ENCODE measurements around the gene AHRR.
"Not testable (repeated sequence)": the region's sequence is repeated elsewhere in the genome, so short reads cannot be mapped to it uniquely, and the experiment has no call there.

The AHRR gene

DNA sequence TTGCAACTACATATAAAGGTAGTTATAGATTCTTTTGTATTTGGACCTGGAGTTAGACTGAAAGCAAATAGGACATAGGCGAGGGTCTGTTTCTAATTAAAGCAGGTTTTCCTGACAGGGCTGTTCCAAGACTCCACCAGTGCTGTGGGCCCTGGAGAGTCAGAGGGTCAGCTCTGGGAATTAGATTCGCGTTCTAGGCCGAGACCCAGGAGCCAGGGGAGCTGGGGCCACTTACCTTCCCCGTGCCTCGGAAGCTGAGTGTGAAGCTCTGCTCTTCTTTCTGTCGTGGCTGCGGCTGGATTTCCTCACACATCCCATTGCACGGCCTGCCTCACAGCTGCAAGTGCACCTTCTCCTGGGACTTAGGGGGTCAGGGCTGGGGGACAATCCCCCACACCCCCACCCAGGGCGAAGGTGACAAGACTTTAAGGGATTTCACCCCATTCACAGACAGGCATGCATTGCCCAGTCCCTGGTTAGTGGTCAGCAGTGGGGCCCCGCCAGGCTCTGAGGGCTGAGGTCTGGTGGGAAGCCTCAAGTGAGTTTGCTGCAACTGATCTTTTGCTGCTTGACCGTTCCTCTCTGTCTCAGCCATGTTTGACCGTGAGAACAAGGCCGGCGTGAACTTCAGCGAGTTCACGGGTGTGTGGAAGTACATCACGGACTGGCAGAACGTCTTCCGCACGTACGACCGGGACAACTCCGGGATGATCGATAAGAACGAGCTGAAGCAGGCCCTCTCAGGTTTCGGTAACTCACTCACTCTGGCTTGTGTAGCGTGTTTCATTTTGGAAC, 15.3 kb upstream of the AHRR start:
- DNase-seq, result no peak

DNA sequence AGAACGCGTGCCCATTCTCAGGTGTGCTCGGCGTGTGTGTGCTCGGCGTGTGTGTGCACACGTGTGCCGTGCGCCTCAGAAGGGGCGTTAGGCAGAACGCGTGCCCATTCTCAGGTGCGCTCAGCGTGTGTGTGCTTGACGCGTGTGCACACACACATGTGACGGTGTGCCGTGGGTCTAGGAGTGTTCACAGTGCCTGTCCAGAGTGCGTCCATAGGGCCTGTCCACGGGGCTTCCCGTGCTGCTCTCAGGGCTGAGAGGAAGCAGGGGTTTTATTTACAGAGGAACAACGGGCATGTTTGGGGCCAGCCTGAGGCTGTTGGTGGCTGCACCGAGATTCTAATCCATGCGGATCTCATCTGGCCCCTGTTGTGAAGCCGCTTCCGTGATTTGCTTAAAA, 14.2 kb upstream of the AHRR start:
- DNase-seq, result no peak

DNA sequence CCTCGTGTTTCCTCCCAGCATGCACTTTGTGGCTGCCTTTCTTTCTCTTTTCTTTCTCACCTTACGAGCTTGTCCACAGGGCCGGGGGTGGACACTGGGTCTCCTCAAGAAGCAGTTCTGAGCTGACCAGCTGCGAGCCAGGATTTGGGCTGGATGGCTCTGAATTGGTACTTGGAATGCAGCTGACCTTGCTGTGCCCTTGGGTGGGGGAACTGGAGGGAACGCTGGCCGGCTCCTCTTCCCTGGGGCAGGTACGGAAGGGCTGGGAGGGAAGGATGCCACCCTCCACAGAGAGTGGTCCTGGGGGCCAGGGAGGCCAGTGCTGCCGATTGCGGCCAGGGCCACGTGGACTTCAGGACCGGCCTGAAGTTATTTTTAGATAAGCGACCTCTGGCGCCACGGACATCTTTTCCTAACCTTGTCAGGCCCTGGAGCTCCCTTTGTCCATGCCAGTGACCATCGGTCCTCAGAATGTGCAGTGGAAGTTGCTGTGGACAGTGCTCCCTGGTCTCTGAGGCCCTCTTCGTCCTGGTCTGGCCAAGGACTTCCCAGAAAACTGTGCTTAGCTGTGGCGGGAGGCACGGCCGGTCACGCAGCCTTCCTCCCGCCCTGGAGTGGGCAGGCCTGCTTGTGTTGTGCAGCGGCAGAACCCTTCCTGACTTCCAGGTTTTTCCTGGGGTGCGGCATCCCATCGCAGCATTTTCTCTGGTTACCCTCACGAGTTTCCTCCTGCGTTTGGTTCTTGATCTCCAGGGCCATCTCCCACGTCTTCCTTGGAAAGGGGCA, 13.5 kb upstream of the AHRR start:
- DNase-seq, result no peak

DNA sequence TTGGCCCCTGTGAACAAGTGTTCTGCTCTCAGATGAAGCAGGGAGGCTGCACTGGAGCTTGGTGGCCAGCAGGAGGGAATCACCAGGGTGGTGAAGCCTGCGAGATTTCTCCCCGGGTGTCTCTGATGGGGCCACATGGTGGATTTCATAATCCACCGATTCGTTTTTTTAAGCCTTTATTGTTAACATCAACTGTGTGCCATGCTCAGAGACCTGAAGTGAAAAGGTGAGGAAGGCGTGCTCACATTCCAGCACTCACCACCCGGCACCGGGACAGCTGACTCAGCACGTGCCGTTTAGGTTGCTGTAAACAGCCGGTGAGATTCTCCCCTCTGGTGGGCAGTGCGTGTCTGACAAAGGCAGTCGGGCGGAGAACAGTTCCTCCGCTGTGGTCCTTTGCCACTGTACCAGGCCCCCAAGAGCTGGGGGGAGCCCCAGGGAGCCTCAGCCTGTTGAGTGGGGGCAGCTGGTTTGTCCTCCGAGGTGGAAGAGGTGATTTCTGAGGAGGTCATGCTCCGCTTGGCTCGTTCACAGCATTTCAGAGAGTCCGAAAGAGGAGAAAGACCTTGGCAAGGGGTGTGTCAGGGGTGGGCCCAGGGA, 12.7 kb upstream of the AHRR start:
- no peak for DNase-seq

DNA sequence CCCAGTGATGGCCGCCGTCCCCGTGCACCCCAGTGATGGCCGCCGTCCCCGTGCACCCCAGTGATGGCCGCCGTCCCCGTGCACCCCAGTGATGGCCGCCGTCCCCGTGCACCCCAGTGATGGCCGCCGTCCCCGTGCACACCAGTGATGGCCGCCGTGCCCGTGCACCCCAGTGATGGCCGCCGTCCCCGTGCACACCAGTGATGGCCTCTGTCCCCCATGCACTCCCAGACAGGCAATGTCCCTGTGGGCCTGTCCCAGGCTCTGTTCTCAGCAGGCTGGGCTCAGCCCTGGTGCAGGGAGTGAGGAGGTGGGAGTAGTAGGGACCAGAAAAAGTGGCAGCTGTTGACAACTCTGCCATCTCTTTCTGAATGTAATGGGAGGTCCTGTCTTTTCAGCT, 11.7 kb upstream of the AHRR start:
- DNase-seq, result not testable (repeated sequence)

DNA sequence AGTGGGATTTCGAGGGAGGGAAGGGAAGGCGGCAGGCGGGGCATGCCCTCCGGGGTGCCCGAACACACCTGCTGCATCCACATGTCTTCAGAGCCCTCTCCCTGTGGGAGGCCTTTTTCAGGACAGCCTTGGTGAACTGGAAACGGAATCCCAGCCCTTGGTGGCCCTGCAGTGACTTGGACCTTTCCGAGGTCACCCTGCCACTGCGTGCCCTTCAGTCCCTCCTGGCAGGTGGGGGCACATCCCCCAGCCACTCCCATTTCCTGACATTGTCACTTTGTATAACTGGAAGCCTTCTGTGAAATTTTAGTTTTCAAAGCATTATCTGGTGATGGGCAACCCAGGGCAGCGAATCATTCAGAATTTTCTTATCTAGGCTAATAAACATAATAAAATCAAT, 11.0 kb upstream of the AHRR start:
- no peak for DNase-seq

DNA sequence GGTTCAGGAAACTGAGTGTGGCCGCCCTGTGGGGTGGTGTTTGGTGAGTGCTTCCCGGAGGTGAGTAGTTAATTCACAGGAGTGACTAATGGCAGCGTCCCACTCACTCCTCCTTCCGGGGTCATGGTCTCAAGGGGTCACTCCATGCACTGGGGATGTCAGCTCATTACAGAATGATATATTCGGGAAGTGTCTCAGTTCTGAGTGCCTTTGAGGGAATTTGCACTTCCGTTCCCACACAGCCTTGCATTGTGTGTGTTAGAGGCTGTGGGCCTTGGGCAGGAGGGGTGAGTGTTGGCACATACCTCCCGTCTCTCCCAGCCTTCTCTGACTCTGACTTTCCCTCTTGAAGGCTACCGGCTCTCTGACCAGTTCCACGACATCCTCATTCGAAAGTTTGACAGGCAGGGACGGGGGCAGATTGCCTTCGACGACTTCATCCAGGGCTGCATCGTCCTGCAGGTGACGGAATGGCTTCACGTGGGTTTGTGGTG, 10.5 kb upstream of the AHRR start:
- DNase-seq, result no peak

DNA sequence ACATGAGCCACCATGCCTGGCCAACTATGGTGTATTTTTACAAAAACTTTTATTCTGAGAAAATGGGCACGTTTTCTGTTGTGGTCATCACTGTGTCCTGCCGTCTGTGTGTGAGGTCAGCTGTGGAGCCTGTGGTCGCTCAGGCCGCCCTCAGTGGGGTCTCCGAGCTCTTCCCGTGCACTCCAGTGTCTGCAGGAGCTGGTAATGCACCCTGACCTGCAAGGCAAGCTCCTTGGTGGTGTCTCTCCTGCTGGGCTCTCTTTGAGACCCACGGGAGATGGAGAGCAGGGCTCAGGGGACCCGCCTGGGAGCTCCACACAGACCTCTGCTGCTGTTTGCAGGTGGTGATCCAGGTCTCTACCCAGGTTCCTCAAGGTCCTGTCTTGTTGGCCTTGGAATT, 9.6 kb upstream of the AHRR start:
- DNase-seq, result no peak

DNA sequence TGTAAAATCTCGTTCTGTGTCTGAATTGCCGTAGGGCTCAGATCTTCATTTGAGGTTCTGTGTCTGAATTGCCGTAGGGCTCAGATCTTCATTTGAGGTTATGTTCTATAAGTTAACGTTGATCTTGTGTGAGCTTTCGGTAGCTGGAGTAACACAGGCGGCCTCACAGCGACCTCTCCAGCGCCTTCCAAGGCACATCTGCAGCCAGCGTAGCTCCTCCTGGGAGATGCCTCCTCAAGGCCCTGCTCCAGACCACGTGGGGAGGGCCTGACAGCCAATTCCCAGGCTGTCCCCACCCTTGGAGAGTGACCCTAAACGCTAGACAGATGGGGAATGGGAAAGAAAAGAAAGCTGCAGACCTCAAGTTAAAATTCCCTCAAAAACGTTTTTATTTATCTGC, 8.7 kb upstream of the AHRR start:
- no peak for DNase-seq

DNA sequence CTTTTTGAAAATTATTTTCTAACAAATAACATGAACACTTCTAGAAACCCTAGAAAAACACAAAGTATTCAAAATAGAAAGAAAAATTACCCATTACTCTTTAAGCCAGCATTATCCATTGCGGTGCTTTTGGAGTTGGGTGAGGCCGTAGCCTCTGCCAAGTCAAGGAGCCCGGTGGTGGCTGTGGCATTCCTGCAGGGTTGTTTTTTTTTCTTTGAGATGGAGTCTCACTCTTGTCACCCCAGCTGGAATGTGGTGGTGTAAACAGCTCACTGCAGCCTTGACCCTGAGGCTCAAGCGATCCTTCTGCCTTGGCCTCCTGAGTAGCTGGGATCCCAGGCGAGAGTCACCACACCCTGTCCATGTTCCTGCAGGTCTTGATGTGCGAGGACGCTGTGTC, 8.2 kb upstream of the AHRR start:
- no peak for DNase-seq

DNA sequence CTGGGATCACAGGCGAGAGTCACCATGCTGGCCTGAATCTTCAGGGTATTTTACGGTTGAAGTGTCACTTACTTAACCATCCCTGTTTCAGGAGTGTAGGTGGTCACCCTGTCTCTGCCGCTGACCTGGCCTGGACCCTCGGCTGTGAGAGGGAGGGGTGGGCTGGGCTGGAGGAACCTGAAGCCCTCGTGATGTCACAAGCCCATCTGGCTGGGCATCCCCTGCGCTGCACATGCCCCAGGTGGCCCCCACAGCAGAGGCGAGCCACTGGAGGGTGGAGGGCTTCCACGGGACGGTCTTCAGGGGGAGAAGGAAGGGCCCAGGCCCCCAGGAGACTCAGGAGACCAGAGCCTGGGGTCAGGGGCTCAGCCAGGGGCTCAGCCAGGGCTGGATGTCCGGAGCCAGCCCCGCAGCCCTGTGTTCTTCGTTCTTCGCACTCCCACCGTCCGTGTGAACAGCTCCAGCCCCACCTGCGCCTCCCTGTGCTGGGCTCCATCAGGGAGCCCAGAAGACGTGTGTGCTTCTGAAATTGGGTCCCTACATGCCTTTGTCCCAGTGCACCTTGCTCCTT, 7.6 kb upstream of the AHRR start:
- no peak for DNase-seq

DNA sequence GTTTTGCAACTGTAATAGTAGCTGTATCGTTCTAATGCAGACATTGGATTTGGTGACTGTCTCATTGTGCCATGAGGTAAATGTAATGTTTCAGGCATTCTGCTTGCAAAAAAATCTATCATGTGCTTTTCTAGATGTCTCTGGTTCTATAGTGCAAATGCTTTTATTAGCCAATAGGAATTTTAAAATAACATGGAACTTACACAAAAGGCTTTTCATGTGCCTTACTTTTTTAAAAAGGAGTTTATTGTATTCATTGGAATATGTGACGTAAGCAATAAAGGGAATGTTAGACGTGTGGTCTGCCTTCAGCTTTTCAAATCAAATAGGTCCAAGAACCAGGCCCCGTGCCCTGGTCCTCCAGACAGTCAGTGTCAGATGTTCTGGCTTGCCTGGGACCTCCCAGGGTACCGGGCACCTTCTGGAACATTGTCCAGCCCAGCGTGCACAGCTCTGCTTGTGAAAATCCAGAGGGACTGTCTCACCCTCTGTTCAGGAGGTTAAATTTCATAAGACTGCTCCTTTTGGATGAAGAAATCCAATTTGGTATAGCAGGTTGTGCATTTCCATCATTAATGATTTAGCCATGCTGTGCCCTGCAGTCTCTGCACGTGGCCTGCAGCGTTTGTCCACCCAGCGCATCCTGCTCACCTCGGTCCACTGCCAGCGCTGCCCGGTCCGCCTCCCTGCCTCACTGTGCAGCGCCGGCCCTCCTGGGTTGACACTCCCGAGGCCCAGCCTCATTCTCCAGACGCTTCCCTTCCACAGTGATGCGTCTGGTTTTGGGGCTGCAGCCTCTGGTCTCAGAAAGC, 6.6 kb upstream of the AHRR start:
- no peak for DNase-seq

DNA sequence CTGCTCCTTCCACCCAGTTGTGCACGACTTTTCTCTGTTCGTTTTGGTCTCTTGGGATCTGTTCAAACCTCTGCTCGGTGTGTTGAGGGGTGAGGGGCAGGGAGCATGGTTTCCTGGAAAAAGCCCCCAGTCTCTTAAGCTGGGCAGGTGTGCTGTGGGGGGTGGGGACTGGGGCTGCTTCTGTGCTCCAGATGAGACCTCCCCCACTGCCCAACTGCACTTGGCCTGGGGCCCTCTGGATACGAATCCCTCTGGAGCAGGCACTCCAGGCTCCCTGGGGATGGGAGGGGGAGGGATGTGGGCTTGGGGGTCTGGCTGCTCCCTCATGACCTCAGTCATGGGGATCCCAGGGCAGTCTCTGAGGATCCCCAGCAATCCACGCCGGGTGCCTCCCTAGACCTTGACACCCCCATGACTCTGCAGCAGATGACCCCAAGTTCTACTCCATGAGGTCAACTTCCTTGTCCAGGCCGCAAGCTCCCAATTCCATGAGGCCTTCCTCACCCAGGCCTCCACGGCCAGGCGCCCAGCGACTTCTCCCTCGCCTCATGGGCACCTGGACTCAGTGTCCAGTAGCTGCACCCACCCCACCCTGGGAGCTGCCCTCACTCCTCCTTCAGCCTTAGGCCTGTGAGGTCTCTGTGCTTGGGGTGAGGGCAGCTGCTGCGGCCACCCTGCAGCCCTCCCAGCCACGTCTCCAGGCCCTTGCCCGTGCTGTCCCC, 5.9 kb upstream of the AHRR start:
- no peak for DNase-seq

DNA sequence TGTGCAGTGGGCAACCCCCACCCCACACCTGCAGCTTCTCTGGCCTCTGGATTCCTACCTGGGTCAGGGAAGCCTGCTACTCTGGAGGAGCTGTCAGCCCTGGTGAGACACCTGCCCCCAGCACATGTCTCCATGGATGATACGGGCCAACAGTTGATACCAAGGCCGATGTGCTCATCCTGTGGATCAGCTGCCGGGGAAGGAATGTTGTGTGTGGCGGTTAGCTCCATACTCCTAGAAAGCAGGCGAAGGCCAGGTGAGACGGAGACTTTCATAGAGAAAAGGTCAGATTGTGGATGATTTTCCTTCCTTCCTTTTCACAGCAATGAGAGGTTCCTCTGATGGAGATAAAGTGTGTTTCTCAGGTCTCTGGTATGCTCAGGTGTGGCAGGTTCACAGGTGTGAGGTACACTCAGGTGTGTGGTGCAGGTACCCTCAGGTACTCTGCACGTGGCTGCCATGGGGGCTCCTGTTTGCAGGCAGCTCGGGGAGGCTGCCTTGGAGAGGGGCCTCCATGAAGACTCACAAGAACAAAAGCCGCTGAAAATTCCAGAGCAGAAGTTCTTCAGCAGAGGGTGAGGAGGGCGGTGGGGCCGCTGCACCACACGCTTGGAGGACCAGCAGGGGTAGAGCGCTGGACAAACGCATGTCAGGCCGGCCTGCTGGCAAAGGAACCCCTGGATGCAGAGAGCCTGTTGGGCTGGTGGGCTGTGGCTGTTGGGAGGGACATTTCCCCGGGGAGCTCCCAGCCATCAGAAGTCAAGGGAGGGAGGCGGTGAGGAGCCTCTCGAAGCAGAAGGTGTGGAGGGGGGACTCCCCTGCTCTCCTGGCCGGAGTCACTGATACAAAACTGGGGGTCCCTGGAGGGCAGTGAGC, 5.1 kb upstream of the AHRR start:
- no peak for DNase-seq

DNA sequence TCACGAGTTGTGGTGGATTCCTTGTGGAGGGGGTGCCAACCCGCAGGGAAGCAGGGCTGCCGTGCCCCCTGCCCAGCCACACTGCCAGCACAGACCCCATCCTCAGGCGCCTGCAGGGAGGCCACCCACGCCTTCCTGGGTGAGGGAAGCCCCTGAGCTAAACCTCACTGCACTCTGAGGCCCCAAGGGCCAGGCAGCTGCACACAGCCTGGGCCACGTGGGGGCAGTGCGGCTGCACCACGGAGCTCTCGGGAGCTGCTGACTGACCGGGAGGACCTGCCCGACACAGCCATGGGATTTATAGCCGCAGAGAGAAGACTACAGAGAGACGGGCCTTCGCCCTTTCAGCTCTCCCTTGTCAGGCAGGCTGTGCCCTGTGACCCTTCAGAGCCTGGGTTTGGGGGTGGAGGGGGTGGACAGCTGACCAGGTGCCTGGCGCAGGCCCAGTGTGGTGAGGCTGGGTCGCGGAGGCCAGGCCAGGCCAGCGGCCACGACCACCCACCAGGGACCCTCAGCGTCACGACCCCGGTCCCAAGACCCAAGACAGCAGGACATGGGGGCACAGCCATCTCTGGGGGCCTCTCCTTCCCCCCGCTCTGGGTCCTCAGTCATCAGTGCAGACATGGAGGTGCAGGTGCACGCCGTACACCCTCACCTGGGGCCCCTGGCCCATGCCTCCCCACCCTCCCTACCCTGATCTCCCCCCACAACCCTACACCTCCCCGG, 4.3 kb upstream of the AHRR start:
- peak; percentile 56 for DNase-seq

DNA sequence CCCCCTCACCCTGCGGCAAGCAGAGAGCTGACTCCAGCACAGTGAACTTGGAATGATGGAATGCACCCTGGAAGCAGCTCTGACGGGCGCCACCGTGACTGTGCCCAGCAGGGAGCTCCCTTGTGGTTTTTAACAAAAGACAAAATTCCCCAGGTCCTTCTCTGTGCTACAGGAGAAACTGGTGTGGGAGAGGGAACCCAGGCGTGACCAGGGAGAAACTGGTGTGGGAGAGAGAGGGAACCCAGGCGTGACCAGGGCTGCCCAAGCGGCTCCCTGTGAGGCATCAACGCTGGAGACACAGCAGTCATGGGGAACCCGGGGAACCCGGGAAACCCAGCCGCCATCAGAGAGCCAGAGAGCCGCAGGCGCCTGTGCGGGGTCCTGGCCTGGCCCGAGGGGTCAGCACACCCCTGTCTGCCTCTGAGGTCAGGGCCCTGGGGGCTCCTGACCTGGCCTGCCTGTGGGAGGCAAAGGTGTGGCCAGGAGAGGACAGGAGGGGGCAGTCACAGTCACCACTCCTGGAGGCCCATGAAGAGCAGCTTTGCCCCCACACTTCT, 3.1 kb upstream of the AHRR start:
- DNase-seq, result no peak

DNA sequence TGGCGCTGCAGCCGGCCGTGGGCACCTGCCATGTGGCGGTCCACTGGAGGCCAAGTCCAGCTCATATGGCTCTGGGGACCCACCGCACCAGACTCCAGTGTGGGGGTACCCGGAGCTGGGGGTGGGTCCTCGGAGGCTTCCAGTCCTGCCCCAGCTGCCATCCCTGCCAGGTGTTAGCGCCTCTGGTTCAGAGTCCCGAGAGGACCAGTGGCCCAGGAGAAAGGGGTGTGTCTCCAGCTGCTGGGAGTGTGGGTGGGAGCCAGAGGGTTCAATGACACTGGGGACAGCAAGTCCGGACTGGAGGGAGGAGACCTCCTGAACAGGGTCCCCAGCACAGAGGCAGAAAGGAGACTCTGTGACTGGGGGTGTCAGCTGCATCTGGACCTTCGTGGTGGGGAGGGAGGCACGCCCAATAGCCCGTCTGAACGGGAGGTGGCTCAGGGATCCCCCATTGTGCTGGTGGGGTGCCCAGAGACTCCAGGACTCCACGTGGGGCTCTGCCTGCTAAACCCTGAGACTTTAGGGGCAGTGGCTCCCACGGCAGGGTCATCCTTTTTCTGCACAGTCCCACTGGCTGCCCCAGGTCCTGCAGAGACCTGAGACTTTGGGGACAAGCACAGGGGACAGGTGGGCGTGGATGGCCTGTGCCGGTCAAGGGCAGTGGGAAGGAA, 2.4 kb upstream of the AHRR start:
- DNase-seq, result no peak

DNA sequence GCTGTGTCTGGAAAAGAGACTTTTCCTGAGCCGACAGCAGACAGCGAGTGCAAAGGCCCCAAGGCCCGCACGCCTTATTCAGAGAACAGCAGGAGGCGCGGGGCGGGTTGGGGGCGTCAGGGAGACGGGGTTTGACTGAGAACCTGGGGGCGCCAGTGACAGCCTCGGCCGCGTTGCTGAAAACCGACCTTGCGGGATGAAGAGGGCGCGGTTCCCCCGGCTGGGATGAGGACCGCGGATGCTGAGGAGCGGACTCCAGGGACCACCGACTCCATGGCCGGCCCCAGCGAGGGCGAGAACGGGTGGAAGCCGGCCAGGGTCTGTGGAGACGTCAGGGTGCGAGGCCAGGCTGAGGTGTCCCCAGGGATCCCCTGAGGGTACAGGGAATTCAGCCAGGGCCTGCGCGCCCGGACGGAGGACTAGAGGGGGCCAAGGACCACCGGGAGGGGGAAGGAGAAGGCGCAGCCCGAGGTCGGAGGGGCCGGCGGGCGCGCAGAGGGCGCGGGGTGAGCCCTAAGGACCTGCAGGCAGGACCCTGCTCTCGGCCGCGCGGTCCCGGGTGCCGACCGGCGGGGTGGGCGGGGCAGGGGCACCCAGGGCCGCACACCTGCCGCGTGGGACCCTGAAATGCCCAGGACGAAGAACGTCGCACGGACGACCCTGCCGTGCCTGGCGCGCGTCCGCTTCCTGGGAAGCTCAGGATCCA, 837 bp upstream of the AHRR start:
- no peak for DNase-seq

All from stimulated activated CD4-positive, alpha-beta T cell treated with anti-CD3 and anti-CD28 coated beads, Interleukin-1b, Interleukin-23, amount 100 ng/mL, for 48 hours (primary cell).